ENCODE data around the gene IRS1.

The IRS1 gene

DNA sequence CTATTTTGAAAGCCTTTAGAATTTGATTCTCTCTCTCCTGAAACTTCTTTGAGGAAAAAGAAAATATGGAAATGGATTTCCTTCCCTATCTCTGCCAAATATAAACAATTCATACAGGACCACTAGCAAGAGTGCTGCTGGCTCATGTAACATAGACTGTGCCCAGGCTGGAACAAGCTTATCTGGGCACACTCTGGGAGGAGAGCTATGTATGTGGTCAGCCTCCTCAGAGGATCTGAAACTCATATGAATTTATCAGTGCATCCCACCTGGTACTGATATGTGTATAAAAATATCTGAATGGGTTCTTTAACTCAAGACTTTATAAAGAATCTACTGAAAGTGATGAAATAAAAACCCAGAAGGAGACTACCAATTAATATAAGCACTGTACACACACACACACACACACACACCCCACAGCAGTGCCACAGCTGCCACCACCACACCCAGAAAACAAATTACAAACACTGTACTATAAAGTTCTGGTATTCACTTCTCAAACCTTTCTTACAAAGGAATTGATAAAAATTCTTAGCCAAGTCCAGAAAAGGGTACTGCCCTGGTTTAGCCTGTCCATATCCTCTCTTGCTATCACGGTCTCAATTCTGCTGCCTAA, 115.6 kb downstream of the IRS1 start:
- Histone ChIP-seq H3K9me3 (no peaks in the 10 kb centered on the region), H3K36me3 (replicated peaks) (no peaks in the 10 kb centered on the region), H3K4me1 (no peaks in the 10 kb centered on the region), H3K27me3 (ENCODE audit: low read depth) (no peaks in the 10 kb centered on the region), H3K4me3 (no peak overlapping the region)
- in situ Hi-C loops (cut with MboI; ENCODE audit: low sequenced_read_pairs): no loop called here
- DNase-seq (ENCODE audit: low spot score in 2 of 2): no peak

DNA sequence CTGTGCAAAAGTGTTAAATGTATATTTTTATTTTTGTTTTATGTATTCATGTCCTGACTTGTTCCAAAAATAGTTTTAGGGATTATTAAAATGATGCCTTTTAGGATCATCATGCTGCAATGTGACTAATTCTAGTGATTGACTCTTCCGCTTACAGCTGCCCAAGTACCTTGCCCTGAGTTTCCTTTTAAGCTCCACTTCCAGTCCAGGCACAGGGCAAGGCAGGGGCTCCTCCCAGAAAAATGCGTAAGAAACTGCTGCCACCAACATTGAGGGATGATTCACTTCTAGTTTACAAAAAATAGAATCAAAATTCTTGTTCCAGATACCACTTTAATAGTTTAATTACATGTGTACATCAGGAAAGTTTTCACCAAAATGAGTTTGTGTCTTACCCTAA, 116.4 kb downstream of the IRS1 start:
- Histone ChIP-seq H3K27me3 (ENCODE audit: low read depth) (no peaks in the 10 kb centered on the region), H3K4me3 (no peak overlapping the region), H3K4me1 (no peaks in the 10 kb centered on the region), H3K36me3 (replicated peaks) (no peaks in the 10 kb centered on the region), H3K9me3 (no peaks in the 10 kb centered on the region)
- DNase-seq (ENCODE audit: low spot score in 2 of 2): no peak
- in situ Hi-C loops (cut with MboI; ENCODE audit: low sequenced_read_pairs): no loop called here

Measured in HAP-1 (cell line).